Erythroblast (primary cell): ENCODE results near the gene PLOD1.
A peak's percentile ranks its signal among the peaks of the same experiment; 100 is the strongest.

Experiments
- DNase-seq, 2 experiments: peaks; one replicate each; lab custom pipeline; 2025; lab: John Stamatoyannopoulos, UW
- GATA1 ChIP-seq: IDR thresholded peaks from 2 replicates; pipeline ENCODE4 v1.6.1; 2011; ENCODE audit warnings: low read depth, mild to moderate bottlenecking, control low read depth, low read length, moderate library complexity
- POLR2A ChIP-seq: IDR thresholded peaks from 2 replicates; pipeline ENCODE4 v1.6.1; 2011; ENCODE audit warnings: mild to moderate bottlenecking, low read length

The PLOD1 gene

GRCh38 chr1:11940260-11940921, 5.9 kb downstream of the PLOD1 start:
- DNase-seq, result no peak
- TF ChIP-seq POLR2A, result no peak
- TF ChIP-seq GATA1, result no peak

- DNase-seq, result no peak
- TF ChIP-seq GATA1, result no peak
- no peak for TF ChIP-seq POLR2A
Measured at GRCh38 chr1:11942280-11942679, 7.8 kb downstream of the PLOD1 start.

- TF ChIP-seq POLR2A (no peak), GATA1 (no peak)
- DNase-seq, result no peak
Measured at GRCh38 chr1:11943619-11944018, 9.1 kb downstream of the PLOD1 start.

- TF ChIP-seq POLR2A, result no peak
- TF ChIP-seq GATA1, result no peak
Measured at GRCh38 chr1:11944358-11944931, 9.9 kb downstream of the PLOD1 start.

GRCh38 chr1:11946647-11947046, 12.1 kb downstream of the PLOD1 start:
- no peak for DNase-seq
- TF ChIP-seq POLR2A (no peak), GATA1 (no peak)

More at GRCh38 chr1:11944358-11944931, 9.9 kb downstream of the PLOD1 start:
- DNase-seq, result no peak

GRCh38 chr1:11948822-11949458, 14.4 kb downstream of the PLOD1 start:
- peak; percentile 30 to 34 for DNase-seq
- TF ChIP-seq GATA1 (no peak), POLR2A (no peak)

- DNase-seq, result no peak
- TF ChIP-seq POLR2A (no peak), GATA1 (no peak)
Measured at GRCh38 chr1:11951901-11952300, 17.4 kb downstream of the PLOD1 start.

GRCh38 chr1:11952455-11953109, 18.1 kb downstream of the PLOD1 start:
- TF ChIP-seq POLR2A (no peak), GATA1 (no peak)
- no peak for DNase-seq

- DNase-seq, result no peak
- TF ChIP-seq GATA1, result no peak
- TF ChIP-seq POLR2A, result no peak
Measured at GRCh38 chr1:11955221-11955620, 20.7 kb downstream of the PLOD1 start.

GRCh38 chr1:11957398-11957797, 22.9 kb downstream of the PLOD1 start:
- no peak for DNase-seq
- TF ChIP-seq GATA1, result no peak

- no peak for DNase-seq
- TF ChIP-seq POLR2A, result no peak
- no peak for TF ChIP-seq GATA1
Measured at GRCh38 chr1:11957897-11958296, 23.4 kb downstream of the PLOD1 start.

- TF ChIP-seq POLR2A (no peak), GATA1 (no peak)
- no peak for DNase-seq
Measured at GRCh38 chr1:11960276-11960675, 25.8 kb downstream of the PLOD1 start.

GRCh38 chr1:11960715-11961114, 26.2 kb downstream of the PLOD1 start:
- TF ChIP-seq POLR2A (no peak), GATA1 (no peak)
- DNase-seq, result no peak

GRCh38 chr1:11961230-11961629, 26.7 kb downstream of the PLOD1 start:
- no peak for TF ChIP-seq GATA1
- no peak for DNase-seq

GRCh38 chr1:11963622-11964021, 29.1 kb downstream of the PLOD1 start:
- TF ChIP-seq POLR2A (no peak), GATA1 (no peak)
- DNase-seq, result no peak
